SK-N-MC (cell line): ENCODE results near the gene SLC51A.

ENCODE experiments used
- DNase-seq: peaks from one replicate; pipeline ENCODE4 v3.0.0-alpha.2; 2011; ENCODE audit warnings: low read depth, low spot score
- H3K27ac ChIP-seq: fragments of 200-600 bp; sonication (generic); 2 replicates; pipeline ENCODE4 v1.5.1; 2016; ENCODE audit warnings: mixed run types
- H3K36me3 ChIP-seq: fragments of 200-600 bp; sonication (generic); 2 replicates; pipeline ENCODE4 v1.6.1; 2017; ENCODE audit warnings: antibody characterized with exemption, low read length, mixed read lengths; ENCODE audit not compliant: insufficient read depth
- H3K4me3 ChIP-seq: fragments of 200-600 bp; sonication (generic); 2 replicates; pipeline ENCODE4 v1.5.1; 2016
- H3K9ac ChIP-seq: fragments of 200-600 bp; sonication (generic); 2 replicates; pipeline ENCODE4 v1.8.0; 2017; ENCODE audit warnings: mixed run types, mixed read lengths; ENCODE audit not compliant: insufficient read length
- H3K9me3 ChIP-seq: fragments of 200-600 bp; sonication (generic); 2 replicates; pipeline ENCODE4 v1.6.1; 2017; ENCODE audit warnings: low read depth, mild to moderate bottlenecking, antibody characterized with exemption, low read length, moderate library complexity, mixed read lengths
- EZH2 ChIP-seq: fragments of 200-600 bp; sonication (generic); IDR thresholded peaks from one replicate; pipeline ENCODE4 v1.6.1; 2017; ENCODE audit warnings: antibody characterized with exemption
- FOXP2 ChIP-seq: optimal IDR thresholded peaks from 2 replicates; pipeline ENCODE3; 2011; ENCODE audit warnings: mild to moderate bottlenecking, moderate library complexity; ENCODE audit not compliant: insufficient read depth; ENCODE audit errors: extremely low read length, control extremely low read depth
- POLR2AphosphoS5 ChIP-seq: IDR thresholded peaks from 2 replicates; pipeline ENCODE4 v1.6.1; 2012; ENCODE audit warnings: mild to moderate bottlenecking, low read depth, low read length, borderline replicate concordance

The SLC51A gene

DNA sequence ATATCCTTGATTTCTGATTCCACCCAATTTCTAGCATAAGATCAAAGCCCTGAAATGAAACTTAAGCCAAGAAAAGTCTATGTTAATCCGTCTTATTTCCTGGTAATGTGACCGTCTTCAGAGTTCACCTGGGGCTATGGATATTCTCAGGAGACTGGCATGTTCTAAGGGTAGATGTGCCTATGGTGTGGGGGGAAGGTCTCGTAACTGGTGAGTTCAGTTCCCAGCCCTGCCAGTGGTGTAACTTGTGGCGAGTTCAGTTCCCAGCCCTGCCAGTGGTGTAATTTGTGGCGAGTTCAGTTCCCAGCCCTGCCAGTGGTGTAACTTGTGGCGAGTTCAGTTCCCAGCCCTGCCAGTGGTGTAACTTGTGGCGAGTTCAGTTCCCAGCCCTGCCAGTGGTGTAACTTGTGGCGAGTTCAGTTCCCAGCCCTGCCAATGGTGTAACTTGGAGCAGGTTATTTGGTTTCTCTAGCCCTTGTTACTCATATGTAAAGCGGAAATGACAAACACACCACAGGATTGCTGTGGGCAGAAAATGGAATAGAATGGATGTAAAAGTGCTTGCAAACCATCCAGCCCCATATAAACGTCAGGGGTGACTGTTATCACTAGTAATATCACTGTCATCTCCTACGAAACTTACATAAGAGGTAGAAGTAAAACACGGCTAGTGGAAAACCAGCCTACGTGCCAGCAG is 30.4 kb downstream of the SLC51A start:
- DNase-seq, result no peak
- peaks cover 30% of the 10 kb centered on the region for H3K36me3 ChIP-seq
- no peak overlapping the region for H3K4me3 ChIP-seq
- no peak overlapping the region for H3K9ac ChIP-seq
- no peak overlapping the region for H3K27ac ChIP-seq
- TF ChIP-seq POLR2AphosphoS5 (no peak), EZH2 (no peak), FOXP2 (no peak)
- no peaks in the 10 kb centered on the region for H3K9me3 ChIP-seq

DNA sequence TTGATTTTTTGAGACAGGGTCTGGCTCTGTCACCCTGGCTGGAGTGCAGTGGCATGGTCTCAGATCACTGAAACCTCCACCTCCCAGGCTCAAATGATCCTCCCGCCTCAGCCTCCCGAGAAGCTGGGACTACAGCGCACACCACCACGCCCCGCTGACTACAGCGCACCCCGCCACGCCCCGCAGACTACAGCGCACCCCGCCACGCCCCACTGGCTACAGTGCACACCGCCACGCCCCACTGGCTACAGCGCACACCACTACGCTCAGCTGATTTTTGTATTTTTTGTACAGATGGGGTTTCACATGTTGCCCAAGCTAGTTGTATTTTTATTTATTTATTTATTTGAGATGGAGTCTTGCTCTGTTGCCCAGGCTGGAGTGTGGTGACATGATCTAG is 35.6 kb downstream of the SLC51A start:
- DNase-seq, result no peak
- Histone ChIP-seq H3K9ac (no peak overlapping the region), H3K9me3 (no peaks in the 10 kb centered on the region), H3K27ac (no peak overlapping the region), H3K36me3 (peaks cover 13% of the 10 kb centered on the region), H3K4me3 (no peak overlapping the region)
- TF ChIP-seq POLR2AphosphoS5, result no peak
- no peak for TF ChIP-seq EZH2
- TF ChIP-seq FOXP2, result no peak

GRCh38 chr3:196254376-196255283 is 38.3 kb downstream of the SLC51A start:
- Histone ChIP-seq H3K9ac (no peak overlapping the region), H3K4me3 (no peak overlapping the region), H3K36me3 (peaks cover 4% of the 10 kb centered on the region; the same call in 1 of the 2 replicates), H3K9me3 (no peaks in the 10 kb centered on the region), H3K27ac (no peak overlapping the region)
- no peak for DNase-seq
- no peak for TF ChIP-seq POLR2AphosphoS5
- TF ChIP-seq EZH2, result no peak
- TF ChIP-seq FOXP2, result no peak

GRCh38 chr3:196255776-196256175 is 39.4 kb downstream of the SLC51A start:
- H3K4me3 ChIP-seq, result no peak overlapping the region
- TF ChIP-seq POLR2AphosphoS5, result no peak
- no peak for TF ChIP-seq FOXP2
- no peak for TF ChIP-seq EZH2

DNA sequence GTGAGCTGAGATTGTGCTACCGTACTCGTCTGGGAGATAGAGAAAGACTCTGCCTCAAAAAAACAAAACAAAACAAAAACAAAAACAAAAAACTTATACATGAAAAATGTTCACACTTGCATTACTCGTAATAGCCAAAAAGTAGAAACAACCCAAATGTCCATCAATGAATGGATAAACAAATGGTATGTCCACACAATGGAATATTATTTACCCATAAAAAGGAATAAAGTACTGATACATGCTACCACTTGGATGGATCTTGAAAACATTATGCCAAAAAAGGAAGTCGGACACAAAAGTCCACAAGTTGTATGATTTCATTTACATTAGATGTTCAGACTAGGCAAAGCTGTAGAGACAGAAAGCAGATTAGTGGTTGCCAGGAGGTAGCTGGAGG is 44.5 kb downstream of the SLC51A start:
- TF ChIP-seq EZH2, result no peak
- no peak for TF ChIP-seq POLR2AphosphoS5
- TF ChIP-seq FOXP2, result no peak
- Histone ChIP-seq H3K27ac (no peak overlapping the region), H3K4me3 (no peak overlapping the region), H3K9ac (no peak overlapping the region), H3K9me3 (no peaks in the 10 kb centered on the region), H3K36me3 (peaks cover 15% of the 10 kb centered on the region)
- no peak for DNase-seq

More at GRCh38 chr3:196255776-196256175, 39.4 kb downstream of the SLC51A start:
- no peak overlapping the region for H3K9ac ChIP-seq
- H3K36me3 ChIP-seq, result peaks cover 9% of the 10 kb centered on the region
- H3K27ac ChIP-seq, result no peak overlapping the region
- H3K9me3 ChIP-seq, result no peaks in the 10 kb centered on the region
- no peak for DNase-seq

GRCh38 chr3:196263819-196264218 is 47.5 kb downstream of the SLC51A start:
- H3K36me3 ChIP-seq, result peaks cover 28% of the 10 kb centered on the region
- no peaks in the 10 kb centered on the region for H3K9me3 ChIP-seq
- H3K27ac ChIP-seq, result no peak overlapping the region
- DNase-seq, result no peak
- no peak for TF ChIP-seq EZH2
- no peak for TF ChIP-seq FOXP2
- TF ChIP-seq POLR2AphosphoS5, result no peak
- no peak overlapping the region for H3K4me3 ChIP-seq
- H3K9ac ChIP-seq, result no peak overlapping the region

- Histone ChIP-seq H3K9me3 (no peaks in the 10 kb centered on the region), H3K9ac (peak overlapping the region; percentile 70), H3K4me3 (no peak overlapping the region), H3K27ac (peak overlapping the region; percentile 98), H3K36me3 (peaks cover 33% of the 10 kb centered on the region)
- TF ChIP-seq FOXP2 (no peak), EZH2 (no peak), POLR2AphosphoS5 (no peak)
- DNase-seq, result peak; percentile 84
Observed at GRCh38 chr3:196268284-196269163, 52.2 kb downstream of the SLC51A start.
